Islet precursor cell (in vitro differentiated cells): ENCODE results near the gene KLF6.
A peak's percentile ranks its signal among the peaks of the same experiment; 100 is the strongest.
"Not testable (repeated sequence)": the region's sequence is repeated elsewhere in the genome, so short reads cannot be mapped to it uniquely, and the experiment has no call there.

Source experiments
- DNase-seq: peaks from one replicate; pipeline ENCODE4 v3.0.0-alpha.2; 2018

The KLF6 gene

DNA sequence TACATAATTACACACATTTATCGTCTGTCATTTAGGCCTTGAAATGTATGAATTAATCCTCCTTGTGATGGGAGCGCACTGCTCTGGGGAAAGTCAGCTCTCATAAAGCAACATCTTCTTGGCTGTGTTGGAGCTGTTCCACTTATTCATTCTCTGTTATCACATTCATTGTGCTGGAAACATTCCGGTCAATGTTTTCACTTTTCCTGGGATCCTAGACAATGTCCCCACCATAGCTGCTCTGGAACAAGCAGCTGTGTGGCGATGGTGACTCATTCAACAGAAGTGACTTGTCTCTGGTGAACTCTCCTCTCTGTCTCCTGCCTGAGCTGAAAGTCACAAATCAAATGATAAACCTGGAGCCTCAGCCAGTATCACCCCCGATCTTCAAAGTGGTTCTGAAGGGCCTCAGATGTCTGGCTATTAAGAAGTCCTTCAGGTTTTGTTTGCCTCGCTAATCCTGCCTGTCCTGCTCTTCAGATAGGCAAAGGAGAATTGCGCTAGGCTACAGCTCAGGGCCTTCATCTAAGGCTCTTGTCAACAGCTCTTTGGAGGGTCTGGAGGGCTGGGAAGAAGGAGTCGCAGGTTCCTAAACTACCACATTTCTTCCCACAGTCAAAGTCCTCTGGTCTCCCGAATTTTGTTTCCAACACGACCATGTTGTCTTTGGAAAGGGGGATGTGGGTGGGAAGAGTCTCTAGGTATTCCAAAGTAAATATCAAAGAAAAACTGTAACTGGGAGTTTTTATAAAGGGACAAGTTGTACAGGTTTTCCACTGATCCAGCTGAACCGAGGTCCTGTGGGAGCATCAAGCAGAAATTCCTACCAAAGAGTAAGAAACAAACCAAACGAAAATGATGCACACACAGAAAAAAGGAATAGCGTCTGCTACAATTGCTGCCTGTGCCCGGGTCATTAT lies 29.3 kb downstream of the KLF6 start:
- peak; percentile 95 for DNase-seq

DNA sequence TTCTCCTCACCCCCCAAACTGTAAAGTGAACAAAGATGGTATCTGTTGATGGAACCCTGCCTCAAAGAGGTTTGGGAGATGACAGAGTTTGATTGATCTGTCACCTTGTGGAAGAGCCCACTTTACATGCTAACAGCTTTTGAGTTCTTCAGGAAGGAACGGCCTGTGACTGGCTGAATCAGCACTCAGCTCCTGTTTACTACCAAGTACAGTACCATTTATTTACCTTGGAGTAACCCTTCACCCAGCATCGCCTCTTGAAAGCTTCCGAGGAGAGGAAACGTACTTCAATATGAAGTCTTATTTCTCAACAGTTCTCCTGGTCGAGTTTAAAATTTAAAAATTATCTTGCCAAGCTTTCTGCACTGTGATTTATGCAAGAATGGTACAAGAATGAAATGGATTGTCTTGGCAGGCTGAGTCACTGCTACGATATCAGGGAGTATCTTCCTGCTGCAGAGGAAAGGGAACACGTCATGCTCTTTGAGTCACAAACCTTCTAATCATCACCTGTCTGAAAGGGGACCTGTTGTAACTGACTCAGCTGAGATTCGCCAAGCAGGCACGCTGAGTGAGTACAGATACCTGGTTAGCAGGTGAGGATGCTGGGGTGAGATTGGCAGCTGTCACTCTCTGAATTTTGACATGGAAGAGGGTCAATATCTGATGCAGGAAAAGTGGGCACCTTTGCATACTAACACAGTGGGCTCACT lies 30.1 kb downstream of the KLF6 start:
- peak; percentile 89 for DNase-seq

DNA sequence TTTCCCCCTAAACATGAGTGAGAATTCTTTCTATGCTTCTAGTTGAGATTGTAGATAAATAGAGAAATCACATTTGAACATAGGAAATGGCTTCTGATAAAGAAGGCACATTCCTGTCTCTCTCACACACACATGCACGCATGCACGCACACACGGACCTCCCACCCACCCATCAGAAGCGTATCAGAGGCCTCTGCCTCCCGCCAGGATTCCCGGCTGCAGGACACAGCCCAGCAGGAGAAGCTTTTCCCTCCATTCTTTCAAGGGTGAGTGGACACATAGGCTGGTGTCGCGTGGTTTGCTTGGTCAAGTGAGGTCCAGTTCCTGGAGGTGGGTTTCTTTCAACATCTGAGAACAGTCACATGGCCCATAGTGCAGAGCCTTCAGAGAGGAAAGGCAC lies 34.2 kb downstream of the KLF6 start:
- no peak for DNase-seq

DNA sequence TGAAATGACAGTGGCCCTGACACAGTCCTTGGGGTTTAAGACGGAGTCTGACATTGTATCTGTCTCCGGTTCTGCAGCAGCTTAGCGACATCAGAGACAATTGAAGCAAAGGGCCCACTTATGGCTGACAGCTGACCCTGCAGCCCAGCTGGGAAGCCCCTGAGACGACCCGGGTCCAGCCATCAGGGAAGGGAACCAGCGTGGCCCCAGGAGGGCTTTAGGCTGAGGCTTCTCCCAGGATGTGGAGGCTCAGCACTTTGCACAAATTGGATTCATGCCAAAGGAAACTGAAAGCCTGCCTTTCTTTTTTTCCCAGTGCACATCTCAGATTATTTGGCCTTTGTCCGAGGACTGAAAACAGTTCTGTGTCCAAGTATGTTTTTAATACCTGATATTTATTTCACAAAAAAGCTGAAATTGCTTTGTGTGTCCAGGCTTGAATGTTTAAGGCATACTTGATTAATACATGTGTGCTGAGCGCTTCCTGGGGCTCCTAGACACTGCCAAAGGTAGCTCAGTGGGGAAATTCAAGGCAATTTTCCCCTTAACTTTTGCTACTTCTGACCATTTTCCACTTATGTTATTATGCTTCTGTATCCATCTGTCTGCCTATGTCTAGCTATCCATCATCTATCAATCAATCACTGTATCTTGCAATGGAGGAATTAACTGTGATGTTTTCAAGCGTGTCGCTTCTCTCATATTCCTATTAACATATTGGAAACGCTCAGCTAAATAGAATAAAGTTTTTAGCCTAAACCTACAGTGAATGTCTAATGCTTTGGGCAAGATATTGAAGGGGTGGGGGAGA lies 34.8 kb downstream of the KLF6 start:
- no peak for DNase-seq

DNA sequence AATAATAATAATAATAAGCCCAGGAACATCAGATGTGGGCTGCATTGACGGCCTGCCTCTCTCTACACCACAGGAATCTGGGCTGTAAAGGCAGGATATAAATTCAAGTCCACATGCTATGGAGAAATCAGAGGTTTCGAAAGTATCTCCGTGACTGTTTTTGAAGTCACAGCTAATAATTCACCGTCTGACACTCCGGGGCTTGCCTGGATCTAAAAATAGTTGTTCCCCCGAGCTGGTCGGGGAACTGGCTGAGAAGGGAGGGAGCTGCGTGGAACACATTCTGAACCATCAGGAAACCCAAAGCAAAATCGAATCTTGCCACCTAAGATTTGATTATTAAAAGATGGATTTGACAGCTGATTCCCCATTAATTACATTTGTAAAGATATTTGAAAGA lies 35.4 kb downstream of the KLF6 start:
- DNase-seq = no peak

DNA sequence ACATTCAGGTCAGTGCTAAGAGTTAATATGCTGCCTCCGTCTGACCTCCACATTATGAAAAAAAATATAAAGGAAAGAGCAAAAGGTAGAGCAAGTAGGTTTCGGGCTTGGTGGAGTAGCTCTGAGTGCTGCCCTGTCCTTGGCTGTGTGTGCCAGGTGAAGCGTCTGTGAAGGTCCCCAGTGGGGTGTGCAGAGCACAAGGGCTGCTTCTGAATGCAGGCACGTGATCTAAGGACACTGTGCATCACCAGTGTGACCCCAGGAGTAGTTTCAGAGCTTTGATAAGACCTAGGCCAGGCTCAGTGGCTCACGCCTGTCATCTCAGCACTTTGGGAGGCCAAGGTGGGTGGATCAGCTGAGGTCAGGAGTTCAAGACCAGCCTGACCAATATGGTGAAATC lies 36.0 kb downstream of the KLF6 start:
- DNase-seq = no peak

DNA sequence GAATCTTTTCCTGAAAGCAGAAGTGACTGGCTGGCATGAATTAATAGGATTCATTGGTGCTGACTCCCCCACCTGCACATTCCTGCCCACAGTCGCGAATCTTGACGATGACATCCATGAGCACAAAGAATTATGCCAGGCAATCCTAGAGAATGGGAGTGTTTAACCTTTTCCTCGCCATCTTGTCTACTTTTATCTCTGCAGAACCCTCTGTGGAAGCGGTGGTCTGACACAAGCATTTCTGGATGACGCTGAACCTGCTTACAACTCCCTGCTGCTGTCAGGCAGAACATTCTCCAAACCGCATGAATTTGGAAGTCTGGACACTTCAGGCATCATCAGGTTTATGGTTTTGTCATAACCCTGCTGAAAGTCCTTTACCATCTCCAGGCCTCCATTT lies 36.5 kb downstream of the KLF6 start:
- DNase-seq = no peak

DNA sequence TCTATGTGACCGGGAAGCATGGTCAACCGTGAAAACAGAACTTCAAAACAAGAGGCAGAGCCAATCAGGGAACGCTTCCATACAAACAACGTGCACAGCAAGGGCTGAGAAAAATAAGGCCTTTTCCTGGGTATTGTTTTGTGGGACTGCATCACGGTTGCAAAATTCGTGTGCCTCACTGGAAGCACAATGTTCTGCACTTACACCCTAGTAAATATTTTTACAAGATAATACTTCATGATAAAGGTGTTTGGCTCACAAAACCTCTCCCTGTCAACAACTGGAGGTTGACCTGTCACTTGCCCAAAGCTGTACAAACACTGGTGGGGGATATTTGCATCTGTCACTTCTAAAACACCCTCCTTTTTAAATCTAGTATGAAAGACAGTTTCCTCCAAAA lies 37.0 kb downstream of the KLF6 start:
- DNase-seq = no peak

DNA sequence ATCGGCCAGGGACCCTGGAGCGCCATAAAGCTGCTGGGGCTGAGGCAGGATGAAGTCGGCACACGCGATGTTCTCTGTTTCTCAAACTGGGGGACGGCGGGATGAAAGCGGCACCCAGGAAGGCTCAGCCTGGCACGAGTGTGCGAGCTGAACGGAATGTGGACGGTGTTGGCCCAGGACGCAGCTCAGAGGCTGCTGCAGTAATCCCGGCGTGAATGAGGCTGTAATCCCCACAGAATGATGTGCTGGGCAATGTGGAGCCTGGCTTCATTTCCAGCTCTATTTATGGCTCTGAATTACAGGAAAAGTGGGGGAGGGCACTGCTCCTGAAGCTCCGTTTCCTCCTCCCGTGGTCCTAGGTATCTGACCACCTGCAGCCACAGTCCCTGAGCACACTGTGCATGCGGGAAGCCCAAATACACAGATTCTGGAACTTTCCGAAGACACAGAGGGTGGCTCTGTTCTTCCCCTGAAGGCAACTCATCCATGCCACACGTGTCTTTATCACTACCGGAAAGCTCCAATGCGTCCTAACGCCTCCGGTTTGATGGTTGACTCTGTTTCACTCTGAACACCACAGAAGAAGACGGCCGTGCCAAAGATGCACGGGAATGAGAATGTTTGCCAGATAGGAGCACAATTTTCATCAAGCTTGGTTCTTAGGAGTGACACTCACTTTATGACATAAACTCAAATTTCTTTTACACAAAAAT lies 37.6 kb downstream of the KLF6 start:
- no peak for DNase-seq

DNA sequence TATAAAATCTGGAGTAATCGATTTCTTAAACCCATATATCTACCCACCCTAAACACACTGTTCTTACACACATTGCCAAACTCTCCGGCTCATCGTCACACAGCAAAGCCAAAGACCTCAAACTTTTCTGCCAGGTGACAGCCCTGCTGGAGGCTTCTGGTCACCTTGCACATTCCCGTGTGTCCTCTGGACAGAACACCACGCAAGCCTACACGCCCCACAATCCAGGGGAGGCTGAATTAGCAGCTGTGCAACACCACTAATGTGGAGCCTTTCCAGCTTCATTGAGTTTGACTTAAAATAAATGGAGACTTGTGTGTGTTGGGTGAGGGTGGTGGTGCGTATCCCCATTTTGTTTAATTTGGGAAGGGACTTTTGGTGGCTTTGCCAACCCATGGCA lies 38.4 kb downstream of the KLF6 start:
- DNase-seq = no peak

DNA sequence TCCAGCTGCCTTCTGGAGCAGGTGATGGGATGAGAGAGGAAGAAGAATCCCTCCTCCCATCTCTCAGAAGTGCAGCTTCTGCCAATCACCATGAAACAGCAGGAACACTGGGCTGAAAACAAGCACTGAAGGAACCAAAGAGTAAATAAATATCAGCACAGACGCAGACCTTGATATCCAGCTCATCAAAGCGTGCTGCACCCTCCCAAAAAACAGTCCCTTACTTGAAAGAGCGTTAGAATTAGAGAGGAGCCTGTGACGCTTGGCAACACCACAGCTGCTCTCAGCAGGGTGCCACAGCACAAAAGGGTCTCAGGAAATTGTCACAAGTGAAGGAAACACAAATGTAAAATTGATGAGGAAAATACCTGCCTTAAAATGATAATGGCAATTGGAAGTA lies 39.5 kb downstream of the KLF6 start:
- DNase-seq = no peak

DNA sequence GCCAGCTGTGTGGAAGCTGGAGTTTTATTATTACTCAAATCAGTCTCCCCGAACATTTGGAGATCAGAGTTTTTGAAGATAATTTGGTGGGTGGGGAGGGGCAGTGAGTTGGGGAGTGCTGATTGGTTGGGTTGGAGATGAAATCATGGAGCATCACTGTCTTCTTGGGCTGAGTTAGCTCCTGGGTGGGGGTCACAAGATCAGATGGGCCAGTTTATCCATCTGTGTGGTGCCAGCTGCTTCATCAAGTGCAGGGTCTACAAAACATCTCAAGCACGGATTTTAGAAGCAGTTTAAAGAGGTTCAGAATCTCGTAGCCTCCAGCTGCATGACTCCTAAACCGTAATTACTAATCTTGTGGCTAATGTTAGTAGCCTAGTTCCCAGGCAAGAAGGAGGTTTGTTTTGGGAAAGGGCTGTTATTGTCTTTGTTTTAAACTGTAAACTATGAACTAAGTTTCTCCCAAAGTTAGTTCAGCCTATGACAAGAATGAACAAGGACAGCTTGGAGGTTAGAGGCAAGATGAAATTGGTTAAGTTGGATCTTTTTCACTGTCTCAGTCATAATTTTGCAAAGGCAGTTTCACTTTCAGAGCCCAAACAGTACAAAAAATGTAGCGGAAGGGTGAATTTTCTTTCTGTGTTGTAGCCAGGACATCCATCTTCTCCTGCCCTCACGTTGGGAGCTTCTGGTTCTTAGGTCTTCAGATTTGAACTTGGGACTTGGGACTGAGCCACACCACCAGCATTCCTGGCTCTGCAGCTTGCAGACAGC lies 43.1 kb downstream of the KLF6 start:
- DNase-seq = no peak

DNA sequence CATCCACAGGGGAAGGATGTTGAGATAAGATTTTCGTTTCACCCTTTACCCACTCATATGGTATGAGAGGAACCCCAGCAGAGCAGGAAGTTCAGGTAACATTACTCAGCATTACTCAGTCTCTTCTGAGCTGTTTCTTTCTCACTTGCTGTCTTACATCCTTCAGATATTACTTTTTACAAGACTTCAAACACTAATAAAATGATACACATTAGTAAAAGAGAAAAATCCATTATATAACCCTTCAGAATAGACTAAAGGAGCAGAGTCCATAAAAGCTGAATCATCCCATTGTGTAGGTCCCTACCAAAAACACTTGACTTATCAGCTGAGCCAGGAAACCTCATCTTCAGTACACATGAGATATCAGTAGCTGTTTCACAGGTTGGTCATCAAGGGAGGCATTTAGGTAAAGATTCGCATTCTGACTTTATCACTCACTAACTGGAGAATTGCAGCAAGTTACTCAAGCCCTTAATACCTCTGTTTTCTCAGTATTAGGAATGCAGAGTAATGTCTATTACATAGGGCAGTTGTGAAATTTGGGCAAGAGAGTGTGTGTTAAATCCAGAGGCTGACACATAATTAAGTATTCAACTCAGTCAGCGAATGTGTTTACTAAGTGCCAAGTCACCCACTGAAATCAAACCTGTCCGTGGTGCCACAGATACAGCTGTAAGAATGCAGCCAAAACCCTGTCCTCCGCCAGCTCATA lies 44.7 kb downstream of the KLF6 start:
- no peak for DNase-seq

DNA sequence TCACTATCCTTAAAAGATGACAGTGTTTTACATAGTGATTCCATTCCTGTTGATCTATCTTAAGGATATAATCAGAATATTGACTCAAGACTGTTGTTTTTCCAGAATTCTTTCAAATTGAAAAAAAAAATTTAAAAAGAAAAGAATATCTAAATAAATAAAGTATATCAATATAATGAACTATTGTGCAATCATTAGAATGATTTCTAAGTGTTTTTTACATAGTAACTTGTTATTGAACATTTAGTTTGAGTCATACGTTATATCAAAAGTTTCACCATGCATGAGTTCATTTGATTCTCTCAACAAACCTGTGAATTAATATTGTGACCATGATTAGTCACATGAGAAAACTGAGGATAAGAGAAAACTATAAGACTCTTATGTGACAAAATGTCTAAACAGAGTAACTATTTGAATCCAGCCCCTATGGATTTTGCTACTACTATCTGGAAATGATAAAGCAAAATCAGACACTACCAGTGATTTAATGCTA lies 46.1 kb downstream of the KLF6 start:
- no peak for DNase-seq

DNA sequence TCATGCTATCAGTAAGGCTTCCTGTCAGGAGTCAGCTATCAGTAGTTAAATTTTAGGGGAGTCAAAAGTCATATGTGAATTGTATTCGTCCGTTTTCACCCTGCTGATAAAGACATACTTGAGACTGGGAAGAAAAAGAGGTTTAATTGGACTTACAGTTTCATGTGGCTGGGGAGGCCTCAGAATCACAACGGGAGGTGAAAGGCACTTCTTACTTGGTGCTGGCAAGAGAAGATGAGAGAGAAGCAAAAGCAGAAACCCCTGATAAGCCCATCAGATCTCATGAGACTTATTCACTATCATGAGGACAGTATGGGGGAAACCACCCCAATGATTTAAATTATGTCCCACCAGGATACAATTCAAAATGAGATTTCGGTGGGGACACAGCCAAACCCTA lies 47.1 kb downstream of the KLF6 start:
- DNase-seq = no peak

DNA sequence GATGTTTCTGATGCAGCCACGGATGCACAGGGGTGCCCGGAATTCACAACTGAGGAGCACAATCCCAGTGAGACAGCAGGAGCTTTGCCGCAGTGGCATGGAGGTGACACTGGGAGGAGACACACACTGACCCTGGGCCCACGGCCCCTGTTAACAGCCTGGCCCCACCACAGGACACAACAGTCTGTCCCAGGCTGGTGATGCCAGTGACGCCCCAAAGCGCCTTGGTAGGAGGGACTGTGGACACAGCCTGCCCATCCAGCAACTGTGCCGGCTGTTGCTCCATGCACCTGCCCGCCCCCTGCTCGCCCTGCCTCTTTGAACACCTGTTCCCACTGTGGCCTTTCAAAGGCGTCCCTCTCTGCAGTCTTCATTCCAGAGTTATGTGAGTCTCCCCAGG lies 49.8 kb downstream of the KLF6 start:
- no peak for DNase-seq

DNA sequence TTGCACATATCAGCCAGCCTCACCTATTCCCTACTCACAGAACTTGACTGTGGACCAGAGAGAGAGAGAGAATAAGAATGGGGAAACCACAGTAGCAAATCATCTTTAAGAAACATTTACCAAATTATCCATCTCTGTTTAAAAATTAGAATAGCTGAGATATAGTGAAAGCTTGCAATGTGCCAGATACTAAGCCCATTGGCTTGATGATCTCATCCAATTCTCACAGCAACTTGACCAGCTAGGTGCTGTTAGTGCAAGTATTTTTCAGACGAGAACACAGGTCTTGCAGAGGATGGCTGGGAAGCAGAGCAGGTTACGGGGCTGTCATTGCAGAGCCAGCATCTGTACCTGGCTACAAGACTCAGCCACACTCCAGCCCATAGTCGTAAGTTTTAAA lies 50.9 kb downstream of the KLF6 start:
- DNase-seq = no peak

DNA sequence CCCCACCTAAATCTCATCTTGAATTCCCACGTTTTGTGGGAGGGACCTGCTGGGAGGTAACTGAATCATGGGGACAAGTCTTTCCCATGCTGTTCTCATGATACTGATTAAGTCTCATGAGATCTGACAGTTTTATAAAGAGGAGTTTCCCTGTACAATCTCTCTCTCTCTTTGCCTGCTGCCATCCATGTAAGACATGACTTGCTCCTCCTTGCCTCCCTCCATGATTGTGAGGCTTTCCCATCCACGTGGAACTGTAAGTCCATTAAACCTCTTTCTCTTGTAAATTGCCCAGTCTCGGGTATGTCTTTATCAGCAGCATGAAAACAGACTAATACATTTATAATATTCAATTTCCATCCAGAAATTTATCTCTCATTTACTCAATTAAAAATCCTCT lies 52.8 kb downstream of the KLF6 start:
- DNase-seq = not testable (repeated sequence)

DNA sequence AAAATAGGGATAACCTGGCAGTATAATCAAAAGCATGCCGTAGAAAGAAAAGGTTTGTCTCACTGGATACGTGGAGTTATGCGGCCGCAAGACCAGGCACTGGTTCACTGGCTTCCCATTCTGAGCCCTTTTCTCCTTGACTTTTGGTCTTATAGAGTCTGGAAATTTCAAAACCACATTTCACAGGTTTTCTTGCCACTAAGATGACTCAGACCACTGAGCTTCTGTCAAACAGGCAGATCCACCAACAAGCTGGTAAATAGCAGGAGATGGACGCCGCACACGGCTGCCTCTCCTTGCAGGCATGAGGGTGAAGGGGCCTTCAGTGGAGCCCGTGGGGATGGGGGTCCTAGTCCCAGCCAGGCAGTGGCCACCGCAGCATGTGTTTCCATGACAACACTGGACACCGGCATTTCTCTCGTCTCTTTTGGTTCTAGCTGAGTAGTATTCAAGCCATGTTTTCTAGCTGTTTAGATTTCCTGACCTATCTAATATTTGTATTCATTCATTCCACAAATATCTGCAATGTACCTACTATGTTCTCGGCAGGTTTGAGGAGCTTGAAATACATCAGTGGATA lies 55.5 kb downstream of the KLF6 start:
- peak; percentile 74 for DNase-seq

DNA sequence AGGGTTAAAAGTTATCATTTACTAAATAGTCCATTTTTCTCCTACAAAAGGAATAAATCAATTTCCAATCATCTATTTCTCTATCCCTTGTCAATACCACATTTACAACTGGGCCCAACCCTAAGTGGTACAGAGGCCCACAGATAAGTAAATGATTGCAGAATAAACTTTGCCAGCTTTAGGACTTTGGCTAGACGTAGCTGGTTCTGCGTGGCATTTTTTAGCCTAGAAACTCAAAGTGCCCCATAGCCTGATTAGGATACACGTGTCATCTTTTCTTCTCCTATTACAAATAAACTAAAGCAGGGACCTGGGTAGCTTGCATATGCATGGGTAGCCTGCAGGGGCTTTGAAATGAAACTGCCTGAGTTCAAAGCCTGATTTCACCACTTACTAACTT lies 56.4 kb downstream of the KLF6 start:
- no peak for DNase-seq

DNA sequence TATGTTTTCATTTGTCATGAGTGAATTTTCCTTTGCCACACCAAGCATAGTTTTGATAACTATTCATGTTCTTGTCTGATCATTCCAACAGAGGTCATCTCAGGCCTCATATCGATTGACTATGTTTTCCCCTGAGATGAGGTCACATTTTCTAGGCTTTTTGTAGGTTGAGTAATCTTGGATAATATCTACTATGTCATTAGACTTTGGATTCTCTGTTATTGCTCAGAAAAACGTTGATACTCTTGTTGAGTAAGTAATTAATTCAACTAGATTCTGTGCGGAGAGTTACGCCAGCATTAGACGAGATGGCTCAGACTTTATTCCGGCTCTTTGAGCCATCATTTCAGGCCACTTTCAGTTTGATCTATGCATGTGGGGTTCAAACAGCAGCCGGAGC lies 57.7 kb downstream of the KLF6 start:
- DNase-seq = no peak
